ENCODE data around the gene ASAP2.
"Not testable (repeated sequence)": the region's sequence is repeated elsewhere in the genome, so short reads cannot be mapped to it uniquely, and the experiment has no call there.

Gene ASAP2

DNA sequence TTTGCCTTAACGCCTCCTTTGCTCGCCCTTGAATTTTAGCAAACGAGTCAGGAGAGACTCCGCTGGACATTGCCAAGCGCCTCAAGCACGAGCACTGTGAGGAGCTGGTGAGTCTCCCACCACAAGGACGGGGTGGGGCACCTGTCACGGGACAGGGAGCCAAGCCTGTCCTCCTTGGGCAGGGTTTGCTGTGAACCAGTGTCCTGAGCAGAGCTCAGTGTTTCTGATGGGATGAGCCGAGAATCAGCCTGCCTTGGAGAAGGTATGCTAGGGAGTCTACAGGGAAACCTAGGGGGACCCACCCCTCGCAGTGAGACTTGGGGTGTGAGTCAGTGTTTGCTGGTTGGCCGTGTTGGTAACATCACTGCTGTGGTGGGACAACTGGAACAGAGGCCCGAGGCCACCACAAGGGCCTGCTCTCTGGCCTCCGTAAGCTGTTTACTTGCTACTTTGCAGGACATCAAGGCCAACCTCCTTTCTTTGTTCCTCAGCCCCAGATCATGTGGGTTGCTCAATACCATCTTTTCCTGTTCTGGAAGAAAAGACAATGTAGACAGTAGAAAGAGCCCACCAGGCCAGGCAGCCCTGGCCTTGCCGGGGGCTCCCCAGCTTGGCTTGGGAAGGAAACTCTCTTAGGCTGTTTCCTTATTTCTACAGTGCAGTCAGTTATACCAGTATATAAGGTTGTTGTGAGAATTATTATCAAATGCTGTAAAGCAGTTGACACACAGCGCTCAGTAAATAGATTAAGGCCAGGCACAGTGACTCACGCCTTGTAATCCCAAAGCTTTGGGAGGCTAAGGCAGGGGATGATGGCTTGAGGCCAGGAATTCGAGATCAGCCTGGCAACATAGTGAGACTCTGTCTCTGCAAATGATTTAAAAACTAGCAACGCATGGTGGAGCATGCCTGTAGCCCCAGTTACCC lies 174.4 kb downstream of the ASAP2 start:
- no peak for DNase-seq (ENCODE audit: low spot score)

DNA sequence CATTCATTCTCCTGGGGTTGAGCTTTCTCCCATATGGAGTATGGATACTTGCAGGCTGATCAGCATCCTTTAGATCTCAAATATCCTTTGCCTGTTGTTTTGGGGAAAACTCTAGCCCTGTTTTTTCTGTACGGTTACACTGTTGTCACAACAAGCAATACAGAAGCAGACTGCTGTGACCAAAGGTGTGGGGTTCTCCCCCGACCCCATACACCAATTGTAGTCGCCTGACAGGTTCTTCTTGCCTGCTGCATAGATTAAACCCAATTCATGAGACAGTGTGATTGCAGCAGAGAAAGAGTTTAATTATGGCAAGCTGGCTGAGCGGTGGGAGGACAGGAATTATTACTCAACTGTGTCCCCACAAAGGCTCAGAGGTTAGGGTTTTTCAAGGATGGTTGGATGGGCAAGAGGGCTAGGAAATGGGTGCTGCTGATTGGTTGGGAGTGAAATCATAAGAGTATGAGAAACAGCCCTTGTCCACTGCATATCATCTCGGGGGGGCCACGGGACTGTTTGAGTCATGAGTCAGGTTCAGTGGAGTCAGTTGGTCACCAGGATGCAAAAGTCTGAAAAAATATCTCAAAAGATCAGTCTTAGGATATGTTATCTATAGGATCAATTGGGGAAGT lies 176.1 kb downstream of the ASAP2 start:
- DNase-seq (ENCODE audit: low spot score), result no peak

DNA sequence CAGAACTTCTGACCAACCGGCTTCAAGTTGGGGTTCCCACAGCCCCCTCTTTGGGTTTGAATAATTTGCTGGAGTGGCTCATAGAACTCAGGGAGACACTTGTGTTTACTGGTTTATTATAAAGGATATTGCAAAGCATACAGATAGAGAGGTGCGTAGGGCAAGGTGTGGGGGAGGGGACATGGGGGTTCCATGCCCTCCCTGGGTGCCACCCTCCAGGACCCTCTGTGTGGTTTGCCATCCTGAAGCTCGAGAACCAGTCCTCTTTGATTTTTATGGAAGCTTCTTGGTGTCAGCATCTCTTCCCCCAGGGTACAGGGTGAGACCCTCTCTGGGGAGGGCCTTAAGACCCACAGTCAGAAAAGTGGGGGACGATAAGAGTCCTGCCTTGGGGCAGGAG lies 177.9 kb downstream of the ASAP2 start:
- no peak for DNase-seq (ENCODE audit: low spot score)

DNA sequence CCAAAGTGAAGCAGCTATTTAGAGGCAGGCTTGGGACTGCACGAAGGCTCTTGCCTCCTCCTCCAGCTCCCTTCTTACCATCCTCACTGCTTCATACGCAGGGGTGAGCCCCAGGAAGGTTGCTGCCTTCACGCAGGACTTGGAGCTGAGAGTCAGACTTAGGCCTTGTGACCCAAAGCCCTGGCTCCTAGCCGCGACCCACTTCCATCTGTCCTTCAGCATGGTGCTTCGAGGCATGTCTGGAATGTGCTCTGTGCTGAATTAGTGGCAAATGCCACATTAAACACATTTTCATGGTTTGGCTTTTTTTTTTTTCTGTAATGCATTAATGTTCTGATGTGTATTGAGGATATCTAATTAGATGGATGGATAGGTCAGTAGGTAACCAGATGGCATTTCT lies 179.2 kb downstream of the ASAP2 start:
- DNase-seq (ENCODE audit: low spot score), result no peak

DNA sequence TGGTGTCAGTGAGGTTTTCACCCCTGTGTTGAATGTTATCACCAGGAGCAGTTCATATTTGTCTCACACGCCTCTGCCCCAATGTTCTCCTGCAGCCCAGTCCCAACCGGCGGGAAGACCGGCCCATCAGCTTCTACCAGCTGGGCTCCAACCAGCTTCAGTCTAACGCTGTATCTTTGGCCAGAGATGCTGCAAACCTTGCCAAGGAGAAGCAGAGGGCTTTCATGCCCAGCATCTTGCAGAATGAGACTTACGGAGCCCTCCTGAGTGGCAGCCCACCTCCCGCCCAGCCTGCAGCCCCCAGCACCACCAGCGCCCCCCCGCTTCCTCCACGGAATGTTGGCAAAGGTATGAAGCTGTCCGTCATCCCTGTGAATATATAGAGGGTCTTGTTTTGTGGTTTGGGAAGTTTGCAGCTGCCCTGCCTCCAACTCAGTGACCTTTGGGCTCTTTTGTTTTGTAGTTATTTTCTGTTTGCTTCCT lies 181.6 kb downstream of the ASAP2 start:
- no peak for DNase-seq (ENCODE audit: low spot score)

DNA sequence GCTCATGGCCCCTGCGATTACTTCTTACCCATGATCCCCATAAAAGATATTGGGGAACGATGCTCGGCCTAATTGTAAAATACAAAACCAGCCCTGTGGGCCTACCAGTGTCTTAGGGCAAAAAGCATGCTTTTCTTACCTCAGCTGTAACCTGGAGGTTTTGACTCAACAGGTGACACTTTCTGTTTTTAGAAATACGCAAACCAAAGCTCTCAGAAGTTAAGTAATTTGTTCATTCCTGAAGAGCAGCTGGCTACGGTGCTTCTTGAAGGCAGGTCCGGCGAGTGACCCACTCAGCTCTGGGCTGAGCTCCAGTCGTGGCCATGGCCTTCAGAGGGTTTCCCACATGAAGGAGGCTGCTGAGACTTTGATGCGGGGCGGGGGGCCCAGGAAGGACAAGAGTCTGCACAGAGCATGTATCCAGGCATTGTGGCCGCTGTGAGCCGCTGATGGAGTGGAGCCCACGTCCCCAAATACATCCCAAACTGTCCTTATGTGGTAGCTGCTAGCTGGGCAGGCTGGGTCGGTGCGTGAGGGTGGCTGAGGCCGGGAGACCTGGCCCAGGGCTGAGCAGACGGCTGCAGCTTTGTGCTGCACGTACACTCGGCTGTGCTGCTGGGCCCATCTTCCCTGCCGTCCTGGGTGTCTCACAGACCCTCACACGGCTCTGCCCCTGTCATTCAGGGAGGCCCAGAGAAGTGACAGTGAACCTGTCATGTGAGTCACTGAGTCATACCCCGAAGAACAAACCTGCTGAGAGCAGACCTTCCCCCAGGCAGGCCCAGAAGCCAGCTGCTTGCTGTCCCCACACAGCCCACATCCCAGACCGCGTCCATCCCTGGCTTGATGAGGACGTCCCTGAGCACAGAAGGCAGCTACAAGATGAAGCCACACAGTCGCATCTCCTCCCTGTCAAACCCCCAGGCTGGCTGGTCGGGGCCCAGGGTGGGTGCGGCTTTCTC lies 182.6 kb downstream of the ASAP2 start:
- DNase-seq (ENCODE audit: low spot score), result no peak

DNA sequence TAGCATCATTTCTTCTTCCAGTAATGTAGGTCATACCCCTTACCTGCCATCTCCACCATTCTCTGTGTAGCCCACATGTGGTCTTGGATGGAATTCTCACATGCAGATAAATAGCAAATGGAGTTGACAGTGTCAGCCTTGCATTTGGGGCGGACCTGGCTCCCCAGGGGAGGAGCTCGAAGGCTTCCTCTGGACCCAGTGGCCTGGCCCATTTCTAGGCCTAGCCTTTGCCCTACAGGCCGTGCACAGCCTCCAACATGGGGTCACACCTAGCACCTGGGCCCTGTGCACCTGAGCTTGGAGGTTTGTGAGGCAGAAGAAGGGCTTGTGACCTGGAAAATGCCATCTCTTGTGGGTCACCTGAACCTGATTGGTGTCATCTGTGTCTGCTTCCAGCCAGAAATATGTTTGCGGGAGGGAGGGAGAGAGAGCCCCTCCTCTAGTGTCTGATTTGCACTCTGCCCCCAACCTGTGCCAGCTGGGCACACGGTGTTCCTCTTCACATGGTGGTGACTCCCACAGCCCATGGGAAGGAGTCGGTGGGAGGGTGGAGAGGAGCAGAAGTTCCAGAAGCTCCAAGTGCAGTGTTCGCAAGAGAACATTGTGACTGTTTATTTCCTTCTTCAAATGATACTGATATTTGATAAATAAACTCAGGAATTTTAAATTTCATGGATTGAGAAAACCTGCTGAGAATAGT lies 183.7 kb downstream of the ASAP2 start:
- no peak for DNase-seq (ENCODE audit: low spot score)

DNA sequence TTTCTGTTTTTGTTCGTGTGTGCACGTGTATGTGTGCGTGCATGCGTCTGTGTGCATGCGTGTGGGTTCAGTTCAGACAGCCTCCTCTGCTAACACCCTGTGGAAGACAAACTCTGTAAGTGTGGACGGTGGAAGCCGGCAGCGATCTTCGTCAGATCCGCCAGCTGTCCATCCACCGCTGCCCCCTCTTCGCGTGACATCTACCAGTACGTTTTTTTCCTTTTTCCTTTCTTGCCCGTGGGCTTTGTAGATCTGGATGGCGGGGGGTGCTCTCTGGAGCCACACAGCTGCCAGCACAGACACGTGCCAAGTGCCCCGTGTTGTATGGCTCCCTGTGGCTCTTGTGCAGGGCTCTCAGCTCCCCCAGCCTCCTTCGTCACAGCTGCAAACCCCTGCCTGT lies 184.4 kb downstream of the ASAP2 start:
- DNase-seq (ENCODE audit: low spot score), result no peak

DNA sequence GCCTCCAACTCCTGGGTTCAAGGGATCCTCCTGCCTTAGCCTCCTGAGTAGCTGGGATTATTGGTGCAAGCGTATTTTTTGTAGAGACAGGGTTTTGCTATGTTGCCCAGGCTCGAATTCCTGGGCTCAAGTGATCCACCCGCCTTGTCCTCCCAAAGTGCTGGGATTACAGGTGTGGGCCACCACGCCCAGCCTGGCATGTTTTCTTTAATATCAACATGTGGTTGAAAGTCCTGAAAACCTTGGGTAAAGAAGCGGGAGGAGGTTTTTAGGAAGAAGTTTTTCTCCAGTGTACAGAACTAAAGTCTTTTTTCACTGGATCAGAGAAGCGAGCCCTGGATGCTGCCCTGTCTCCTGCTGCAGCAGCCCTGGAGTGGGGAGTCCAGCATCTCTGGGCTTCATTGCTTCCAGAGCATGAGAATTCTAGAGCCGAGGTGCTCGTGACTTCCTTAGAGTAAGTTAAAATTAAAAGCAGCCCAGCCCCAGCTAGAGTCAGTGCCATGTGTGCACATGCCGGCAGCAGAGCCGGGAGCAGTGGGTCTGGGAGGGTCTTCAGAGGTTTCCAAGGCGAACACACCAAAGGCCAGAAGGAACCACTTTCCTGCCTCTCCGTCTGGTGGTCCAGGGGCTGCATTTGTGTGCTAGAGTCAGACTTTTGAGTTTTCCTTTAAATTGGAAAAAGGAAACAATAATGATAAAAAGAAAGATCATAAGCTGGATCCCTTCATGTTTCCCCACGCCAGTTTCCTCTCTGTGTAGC lies 185.5 kb downstream of the ASAP2 start:
- DNase-seq (ENCODE audit: low spot score), result no peak

DNA sequence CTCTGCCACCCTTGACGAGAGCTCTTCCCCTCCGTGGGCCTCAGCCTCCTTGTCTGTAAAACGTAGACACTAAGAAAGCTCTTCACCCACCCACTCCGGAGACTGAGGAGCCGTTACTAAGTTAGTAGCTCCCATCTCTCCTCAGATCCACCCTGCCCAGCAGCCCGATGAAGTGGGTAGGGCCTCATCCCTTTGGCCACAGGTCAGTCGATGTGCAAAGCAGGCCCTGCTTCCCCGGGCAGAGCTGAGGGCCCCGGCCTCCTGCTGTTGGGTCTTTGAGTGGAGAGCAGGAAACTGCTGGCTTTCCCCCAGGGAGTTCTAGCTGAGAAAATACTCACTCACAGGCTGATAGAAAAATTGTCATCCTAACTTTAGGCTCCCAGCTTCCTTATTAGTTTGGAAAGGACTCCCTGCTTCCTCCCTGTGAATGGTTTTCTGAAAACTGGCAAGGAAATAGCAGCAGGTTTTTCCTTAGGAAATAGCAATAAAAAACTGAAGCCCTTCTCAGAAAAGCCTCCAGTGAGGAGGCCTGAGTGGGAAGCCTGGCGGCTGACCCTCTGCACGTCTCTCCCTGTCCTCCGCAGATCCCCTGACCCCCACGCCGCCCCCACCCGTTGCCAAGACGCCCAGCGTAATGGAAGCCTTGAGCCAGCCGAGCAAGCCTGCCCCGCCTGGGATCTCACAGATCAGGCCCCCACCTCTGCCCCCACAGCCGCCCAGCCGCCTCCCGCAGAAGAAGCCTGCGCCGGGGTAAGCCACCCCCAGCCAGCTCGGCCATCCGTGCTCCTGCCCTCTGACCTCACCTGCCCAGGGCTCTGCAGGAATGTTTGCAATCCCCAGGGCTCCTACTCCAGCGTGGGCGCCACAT lies 186.5 kb downstream of the ASAP2 start:
- DNase-seq (ENCODE audit: low spot score), result no peak

DNA sequence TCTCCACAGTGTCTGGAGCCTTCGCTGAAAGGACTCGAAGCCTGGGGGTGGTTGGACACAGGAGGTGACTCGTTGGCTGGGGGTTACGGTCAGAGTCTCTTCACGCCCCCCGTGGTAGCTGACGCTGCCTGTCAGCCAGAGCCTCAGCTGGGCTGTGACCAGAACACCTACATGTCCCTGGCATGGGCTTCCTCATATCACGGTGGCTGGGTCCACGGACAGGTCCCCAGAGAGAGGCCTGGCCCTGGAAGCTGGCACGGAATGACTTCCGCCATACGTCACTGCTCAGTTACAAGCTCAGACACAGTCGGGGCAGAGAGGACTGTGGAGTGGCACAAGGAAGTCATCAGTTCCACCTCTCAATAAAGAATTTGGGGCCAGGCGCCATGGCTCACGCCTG lies 188.2 kb downstream of the ASAP2 start:
- DNase-seq (ENCODE audit: low spot score), result no peak

DNA sequence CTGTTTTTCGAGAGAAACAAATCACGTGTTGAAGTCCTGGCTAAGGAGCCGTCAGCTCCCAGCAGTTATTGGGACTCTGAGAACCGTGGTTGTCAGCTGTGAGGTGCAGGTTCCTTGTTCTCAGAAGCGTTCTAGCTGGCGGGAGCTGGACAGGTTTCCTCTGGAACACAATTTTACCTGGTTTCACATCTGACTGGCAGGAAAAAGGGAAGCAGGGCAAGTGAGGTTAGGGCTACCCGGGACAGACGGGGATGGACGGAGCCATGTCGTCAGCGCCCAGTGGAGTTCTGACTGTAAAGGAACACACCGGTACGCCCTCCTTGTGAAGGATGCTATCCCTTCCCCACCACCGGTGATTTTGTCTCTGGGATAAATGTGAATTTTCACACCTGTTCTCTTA lies 190.6 kb downstream of the ASAP2 start:
- no peak for DNase-seq (ENCODE audit: low spot score)

DNA sequence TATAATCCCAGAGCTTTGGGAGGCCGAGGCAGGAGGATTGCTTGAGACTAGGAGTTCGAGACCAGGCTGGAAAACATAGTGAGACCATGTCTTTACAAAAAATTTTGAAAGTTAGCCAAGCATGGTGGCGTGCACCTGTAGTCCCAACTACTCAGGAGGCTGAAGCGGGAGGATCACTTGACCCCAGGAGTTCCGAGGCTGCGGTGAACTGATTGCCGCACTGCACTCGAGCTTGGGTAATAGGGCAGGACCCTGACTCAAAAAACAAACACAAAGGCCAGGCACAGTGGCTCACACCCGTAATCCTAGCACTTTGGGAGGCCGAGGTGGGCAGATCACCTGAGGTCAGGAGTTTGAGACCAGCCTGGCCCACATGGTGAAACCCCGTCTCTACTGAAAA lies 191.6 kb downstream of the ASAP2 start:
- DNase-seq (ENCODE audit: low spot score), result not testable (repeated sequence)

DNA sequence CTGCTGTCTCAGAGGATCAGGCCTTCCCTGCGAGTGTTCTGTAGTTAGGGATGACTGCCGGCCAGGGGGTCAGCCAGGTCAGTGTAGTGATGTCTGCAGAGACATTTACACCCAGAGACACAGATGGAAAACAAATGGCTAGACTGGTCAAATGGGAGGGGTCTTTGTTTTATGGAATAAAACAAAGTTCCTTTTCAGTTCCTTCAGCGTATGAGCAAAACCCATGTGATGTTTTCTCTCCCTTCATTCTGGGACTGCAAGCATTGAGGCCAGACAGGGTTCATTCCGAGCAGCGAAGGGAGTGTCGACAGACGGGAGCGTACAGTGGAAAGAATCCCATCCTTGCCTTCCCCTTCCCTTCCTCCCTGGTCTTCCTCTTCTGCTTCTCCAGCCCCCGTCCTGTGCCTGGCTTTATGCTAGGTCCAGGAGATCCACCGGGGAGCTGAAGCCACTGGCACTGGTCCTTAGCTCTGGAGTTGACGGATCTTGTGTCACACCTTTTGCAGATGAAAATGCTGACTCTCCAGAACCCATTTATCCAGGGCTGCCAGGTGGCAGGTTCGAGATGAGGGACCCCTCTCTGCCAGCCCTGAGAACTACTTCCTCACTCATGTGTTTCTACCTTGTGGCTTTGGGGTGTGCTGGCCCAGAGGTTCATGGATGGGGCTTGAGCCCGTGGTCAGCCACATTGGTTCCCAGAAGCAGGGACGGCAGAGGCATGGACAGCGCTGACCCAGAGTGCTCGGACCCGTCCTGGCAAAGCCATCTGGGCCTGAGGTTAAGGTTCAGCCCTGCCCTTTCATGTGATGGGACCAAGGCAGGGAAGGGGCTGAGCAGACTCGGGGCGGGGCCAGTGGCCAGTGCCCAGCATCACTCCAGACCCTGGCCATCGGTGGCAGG lies 192.5 kb downstream of the ASAP2 start:
- no peak for DNase-seq (ENCODE audit: low spot score)

DNA sequence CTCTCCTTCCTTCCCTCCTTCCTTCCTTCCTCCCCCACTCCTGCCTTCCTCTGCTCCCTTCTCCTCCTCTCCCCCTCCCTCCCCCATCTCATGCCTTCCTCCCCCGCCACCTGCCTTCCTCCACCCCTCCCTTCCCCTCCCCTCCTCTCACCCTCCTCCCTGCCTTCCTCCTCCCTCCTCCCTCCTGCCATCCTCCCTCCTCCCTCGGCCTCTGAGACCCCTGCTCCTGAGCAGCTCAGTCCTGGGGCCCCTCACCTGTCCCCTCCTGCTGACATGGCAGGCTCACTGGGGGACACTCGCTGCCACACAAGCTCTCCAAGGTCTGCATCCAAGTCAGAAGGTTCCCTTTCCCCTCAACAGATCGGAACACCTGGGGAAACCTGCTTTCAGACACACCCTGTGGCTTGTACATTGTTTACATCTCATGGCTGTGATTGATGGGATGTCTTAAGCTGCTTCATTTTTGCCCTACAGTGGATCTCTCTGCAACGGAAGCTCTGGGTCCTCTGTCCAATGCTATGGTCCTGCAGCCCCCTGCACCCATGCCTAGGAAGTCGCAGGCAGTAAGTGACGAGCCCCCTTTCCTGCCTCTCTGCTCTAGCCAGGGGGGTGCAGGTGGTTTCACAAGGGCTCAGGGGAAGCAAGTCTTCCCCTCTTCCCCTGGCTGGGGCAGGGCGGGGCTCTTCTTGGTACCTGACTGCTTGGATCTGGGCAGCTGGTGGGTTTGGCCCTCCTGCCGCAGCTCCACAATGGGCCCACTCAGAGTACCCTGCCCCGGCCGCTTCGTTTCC lies 193.9 kb downstream of the ASAP2 start:
- no peak for DNase-seq (ENCODE audit: low spot score)

DNA sequence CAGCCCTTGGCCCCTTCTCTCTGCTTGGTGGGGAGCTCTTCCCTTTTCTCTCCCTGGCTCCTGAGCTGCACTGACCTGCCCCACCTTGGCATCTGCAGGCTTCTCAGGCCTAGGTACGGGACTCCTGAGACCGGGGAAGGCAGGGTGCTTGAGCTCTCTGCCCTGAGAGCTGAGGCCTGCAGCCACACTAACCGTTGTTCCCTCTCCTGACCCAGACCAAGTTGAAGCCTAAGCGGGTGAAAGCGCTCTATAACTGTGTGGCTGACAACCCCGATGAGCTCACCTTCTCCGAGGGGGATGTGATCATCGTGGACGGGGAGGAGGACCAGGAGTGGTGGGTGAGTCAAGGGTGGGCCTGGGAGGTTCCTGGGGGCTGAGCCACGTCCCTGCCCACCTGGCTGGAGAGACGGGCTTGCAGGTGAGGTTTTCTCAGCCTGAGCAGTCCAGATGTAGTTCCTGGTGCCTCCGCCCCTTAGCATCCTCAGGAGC lies 194.5 kb downstream of the ASAP2 start:
- no peak for DNase-seq (ENCODE audit: low spot score)

DNA sequence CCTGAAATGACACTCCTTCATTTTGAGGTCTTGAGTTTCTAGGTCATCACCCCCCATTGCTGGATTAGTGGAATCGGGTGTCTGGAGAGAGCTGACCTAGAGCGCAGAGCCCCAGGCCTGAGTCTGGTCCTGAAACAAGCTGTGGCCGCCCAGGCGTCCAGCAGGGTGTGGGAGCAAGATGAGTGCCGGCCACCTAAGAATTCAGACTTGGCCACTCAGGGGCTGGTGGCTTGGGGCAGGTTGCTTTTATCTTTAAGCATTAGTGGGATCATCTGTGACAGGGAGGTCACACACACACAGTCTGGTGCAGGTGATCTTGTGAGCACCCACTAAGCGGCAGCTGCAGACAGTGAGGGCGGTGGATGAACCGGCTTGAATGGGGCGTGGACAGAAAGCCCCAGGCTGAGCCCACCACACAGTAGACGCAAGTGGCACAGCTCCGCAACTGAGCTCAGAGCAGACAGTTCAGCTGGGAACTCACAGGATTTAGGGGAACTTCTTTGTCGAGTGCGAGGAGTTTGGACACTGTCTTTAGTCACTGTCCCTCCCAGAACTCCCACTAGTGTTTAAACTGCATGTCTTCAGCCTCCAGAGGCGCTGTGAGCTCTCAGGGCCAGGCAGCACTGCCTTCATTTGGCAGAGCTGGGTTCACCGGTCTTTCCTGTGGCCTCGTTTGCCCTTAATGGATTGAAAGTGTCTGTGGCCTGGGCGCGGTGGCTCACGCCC lies 195.2 kb downstream of the ASAP2 start:
- no peak for DNase-seq (ENCODE audit: low spot score)

All from SW480 (cell line).